ENCODE data around the gene G6PC3.

DNA sequence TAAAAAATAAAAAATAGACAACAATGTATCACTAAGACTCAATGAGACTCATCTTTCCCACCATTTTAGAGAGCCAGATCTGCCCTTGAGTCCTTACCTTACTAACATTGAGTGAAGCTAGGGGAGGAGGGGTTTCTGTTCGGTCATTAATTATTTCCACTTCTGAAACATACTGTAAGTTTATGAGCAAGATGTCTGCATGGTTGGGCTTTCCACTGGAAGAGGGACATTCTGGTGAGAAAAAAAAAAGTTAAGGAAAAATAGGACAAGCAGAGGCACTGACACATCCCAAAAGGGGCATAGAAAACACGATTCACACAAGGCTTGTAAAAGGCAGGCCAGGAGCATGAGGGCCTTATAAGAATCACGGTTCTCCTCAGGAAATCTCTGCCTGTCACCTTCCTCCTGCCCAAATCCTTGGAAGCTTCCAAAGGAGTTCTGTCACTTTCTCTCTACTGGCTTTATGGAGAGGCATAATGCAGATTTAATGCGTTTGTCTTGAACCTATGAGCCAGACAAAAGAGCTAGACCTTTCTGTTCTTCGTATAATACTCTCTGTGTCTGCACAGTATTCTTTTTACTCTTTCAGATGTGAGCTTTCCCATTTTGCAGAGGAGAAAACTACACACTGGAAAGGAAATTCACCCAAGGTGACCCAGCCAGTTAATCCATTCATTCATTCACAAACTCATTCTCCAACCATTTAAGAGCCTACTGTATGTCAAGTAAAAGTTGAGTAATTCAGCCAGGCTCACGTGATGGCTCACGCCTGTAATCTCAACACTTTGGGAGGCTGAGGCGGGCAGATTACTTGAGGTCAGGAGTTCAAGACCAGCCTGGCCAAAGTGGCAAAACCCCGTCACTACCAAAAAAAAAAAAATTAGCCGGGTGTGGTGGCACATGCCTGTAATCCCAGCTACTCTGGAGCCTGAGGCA is 6.6 kb upstream of the G6PC3 start:
- TF ChIP-seq, protein P1, sequence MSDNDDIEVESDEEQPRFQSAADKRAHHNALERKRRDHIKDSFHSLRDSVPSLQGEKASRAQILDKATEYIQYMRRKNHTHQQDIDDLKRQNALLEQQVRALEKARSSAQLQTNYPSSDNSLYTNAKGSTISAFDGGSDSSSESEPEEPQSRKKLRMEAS (IDR thresholded peaks at IDR 0.05; ENCODE audit: low read depth, low read length), result no peak
- TF ChIP-seq, protein P2, sequence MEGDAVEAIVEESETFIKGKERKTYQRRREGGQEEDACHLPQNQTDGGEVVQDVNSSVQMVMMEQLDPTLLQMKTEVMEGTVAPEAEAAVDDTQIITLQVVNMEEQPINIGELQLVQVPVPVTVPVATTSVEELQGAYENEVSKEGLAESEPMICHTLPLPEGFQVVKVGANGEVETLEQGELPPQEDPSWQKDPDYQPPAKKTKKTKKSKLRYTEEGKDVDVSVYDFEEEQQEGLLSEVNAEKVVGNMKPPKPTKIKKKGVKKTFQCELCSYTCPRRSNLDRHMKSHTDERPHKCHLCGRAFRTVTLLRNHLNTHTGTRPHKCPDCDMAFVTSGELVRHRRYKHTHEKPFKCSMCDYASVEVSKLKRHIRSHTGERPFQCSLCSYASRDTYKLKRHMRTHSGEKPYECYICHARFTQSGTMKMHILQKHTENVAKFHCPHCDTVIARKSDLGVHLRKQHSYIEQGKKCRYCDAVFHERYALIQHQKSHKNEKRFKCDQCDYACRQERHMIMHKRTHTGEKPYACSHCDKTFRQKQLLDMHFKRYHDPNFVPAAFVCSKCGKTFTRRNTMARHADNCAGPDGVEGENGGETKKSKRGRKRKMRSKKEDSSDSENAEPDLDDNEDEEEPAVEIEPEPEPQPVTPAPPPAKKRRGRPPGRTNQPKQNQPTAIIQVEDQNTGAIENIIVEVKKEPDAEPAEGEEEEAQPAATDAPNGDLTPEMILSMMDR (IDR thresholded peaks at IDR 0.05; ENCODE audit: low read depth, low read length), result no peak
- no peak for TF ChIP-seq POLR2A (IDR thresholded peaks at IDR 0.05; ENCODE audit: extremely low read depth, insufficient read length)

All from NB4 (cell line).